GM18870 (cell line): ENCODE measurements around the gene MINDY4B.

Experiments
- ATAC-seq: cut with Tn5 transposase; IDR thresholded peaks from one replicate; pipeline ENCODE4 v1.9.1; 2021; ENCODE audit warnings: moderate library complexity; ENCODE audit not compliant: unreplicated experiment

Gene MINDY4B

GRCh38 chr3:150905339-150905738 lies at the start of gene MINDY4B:
MINDY4B (minus strand) TSS chr3:150905439; CDS start chr3:150905439, 0 bp downstream.
- ATAC-seq: no peak

DNA sequence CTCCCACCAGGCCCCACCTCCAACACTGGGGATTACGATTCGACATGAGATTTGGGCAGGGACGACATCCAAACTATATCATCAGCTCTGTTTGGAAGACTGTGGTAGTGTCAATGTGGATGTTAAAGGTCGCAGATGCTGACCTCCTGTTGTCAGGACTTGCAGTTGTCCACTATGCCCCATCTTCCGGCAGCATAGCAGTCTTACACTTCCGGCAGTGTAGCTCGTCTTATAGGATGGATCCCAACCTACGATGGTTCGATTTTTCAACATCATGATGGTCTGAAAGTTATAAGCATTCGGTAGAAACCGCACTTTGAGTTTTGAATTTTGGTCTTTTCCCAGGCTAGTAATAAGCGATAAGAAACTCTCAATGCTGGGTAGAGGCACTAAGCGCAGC lies 46.7 kb upstream of the MINDY4B start:
- ATAC-seq: no peak

- no peak for ATAC-seq
These were observed 40.2 kb upstream of the MINDY4B start for GRCh38 chr3:150945226-150946032.

DNA sequence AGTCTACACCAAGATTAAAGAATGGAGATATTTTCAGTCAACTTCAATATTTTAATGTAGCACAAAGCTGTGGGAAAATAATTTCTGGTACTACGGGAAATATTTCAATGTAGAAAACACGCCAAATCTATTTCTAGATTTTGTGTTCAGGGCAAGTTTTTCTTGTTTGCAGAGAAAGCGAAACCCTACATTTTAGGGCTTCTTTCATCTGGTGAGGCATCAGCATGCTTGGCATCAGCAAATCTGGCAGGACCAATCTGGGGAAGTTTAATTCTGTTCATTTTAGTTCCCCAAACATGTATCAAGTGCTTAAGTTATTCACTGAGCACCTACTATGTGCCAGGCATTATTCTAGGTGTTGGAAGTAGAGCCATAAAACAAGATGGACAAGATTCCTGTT lies 37.0 kb upstream of the MINDY4B start:
- no peak for ATAC-seq

DNA sequence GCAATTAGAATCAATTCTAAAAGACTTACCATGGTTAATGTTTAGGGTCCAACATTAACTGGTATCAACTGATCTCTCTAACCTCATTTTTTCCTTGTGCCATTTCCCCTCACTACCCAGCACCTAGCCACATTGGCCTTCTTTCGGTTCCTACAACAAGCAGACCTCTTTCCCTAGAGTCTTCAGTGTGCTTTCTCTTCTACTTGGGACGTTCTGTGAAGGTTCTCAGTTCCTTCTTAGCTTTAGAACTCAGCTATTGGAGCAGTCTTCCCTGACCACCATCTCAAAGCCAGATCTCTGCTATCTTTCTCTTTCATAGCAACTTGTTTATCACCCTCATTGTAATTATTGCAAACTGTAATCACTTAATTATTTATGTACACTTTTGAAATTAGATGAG lies 31.5 kb upstream of the MINDY4B start:
- ATAC-seq: peak; percentile 75

DNA sequence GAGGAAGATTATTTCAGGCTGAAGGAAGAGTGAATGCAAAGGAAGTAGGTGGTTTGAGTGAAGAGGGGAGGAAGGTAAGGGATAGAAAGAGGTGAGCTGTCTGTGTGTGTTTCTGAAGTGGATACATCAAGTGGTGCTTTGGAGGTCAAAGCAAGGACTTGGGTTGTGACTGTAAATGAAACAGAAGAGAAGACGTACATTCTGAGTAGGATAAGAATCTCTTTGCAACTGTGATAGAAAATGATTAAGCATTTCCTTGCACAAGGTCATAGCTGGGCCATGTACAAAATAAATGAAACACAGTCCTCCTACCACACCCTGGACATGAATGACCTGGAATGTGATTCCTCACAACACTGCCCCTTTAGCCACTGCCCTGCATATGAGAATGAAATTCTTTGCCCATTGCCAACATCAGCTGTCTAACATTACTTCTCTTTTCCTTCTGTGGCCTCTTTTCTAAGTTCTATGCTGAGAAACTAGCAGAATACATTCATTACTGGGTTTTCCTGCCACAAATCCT lies 28.3 kb upstream of the MINDY4B start:
- no peak for ATAC-seq

GRCh38 chr3:150931745-150932144 lies 26.5 kb upstream of the MINDY4B start:
- no peak for ATAC-seq

DNA sequence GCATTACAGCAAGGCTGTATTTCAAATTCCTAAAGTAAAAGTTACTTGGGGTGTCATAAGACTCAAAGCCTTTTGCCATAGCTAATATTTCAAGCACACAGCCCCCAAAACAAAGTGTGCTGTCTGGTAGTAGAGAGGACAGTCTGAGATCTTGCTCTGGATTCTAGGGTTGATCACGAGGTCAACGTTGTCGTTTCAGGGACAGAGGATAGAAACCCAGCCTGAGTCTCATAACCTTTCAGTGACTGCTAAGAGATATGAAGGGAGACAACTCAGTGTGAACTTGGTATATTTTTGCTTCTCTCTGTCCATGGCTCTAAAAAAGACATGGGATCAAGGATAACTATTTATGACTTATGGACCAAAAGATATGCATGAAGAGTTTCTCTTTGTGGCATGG lies 25.6 kb upstream of the MINDY4B start:
- no peak for ATAC-seq

DNA sequence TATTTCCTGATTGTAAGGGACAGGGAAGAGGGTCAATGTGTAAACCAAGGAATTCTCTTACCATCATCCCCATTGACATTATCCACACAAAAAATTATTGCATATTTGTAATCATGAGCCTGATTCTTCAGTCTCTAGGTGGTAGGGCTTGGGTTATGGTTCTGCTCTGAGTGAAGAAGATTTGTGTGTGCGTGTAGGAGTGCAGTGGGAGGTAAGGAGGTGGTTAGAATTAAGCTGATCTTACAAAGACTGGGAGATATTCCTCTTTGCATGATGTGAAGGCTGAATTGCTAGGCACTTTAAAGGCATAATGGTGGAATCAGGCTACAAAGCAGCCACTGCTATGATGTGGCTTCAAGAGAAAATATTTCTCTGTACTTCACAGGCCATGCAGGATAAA lies 23.0 kb upstream of the MINDY4B start:
- ATAC-seq: no peak

DNA sequence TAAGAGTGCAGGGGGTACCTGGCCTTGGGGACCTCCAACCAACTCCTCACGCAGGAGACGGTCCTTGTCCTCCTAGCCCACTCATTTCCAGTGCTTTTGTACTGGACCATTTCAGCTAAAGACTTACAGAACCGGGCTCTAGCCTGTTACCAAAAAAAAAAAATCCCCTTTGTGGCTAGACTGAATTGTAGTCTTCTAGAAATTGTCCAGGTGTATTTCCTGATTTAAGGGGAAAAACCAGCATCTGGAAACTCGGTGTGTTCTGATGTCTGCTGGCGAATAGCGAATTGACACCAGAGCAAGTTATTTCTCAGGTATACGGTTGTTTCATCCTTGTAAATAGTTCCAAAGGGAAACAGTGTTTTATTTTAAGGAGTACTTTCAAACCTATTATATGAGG lies 21.1 kb upstream of the MINDY4B start:
- no peak for ATAC-seq

DNA sequence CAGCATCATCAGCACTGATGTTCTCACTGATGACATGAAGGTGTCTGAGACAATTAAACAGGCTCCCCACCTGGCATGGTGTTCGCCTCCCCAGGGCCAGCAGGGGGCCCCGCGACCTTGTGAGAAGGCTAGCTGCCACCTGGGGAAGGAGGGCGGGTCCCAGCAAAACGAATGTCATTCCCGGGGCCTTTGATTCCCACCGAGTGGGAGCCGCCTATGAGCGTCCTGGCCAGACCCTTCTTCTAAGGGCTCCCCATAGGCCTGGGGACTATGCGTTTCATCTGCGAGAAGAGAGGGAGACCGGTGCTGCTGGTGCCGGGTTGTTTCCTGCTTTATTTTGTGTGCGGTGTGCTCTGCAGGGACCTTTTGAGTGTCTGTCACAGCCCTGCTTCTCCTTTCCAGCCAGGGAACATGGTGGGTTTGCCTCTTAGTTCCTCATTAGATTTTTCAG lies 20.5 kb upstream of the MINDY4B start:
- ATAC-seq: no peak

DNA sequence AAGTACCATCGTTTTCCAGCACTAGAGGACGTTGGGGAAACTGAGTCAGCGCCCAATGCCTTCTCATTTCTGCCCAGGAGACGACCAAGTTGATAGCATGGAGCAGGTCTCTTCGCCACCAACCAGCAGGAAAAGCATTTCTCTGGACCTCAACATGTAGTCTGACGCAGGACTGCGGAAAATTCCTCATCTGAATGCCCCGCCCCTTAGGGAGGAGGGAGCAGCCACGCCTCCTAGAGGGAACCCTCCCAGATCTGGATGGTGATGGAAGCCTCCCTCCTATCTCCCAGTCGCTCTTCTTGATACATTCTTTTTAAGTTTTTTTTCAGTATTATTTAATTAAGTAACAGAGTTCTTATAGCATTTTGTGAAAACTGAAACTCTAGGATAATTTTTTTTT lies 17.4 kb upstream of the MINDY4B start:
- ATAC-seq: no peak

DNA sequence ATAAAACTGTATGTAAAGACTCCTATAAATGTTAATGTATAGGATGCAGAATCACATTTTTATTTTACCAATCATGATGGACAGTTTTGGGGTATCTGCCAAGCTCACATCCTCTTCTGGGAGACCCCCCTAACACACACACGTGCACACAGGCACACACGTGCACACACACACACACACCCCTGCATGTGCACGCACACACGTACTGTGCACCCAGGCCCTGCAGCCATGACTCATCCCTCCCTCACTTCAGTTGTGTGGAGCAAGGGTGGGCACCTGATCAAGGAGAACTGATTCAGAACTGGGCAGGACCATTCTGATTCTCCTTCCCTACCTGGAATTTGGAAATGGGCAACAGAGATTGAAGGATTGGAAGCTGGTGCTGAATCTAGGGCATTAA lies 16.0 kb upstream of the MINDY4B start:
- ATAC-seq: no peak

- ATAC-seq: no peak
These were observed 15.0 kb upstream of the MINDY4B start for GRCh38 chr3:150920236-150920635.

GRCh38 chr3:150917951-150918350 lies 12.7 kb upstream of the MINDY4B start:
- ATAC-seq: no peak

GRCh38 chr3:150913133-150913922 lies 8.1 kb upstream of the MINDY4B start:
- ATAC-seq: no peak

DNA sequence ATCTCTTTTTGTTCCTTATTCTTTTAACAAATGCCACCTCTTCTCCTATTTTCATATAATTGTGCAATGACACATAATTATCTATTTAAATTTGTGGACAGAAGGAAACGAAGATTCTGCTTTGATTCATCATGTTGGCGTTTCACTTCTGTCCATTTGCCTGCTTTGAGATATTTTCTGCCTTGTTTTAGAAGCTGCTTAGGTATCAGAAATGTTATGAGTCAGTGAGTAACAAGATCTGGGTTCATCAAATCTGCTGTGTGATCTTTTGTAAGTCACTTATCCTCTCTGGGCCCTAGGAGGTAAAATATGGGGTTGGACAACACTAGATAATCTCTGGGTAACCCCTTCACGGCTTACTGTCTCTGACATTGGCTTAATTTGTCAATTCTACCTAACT lies 7.3 kb upstream of the MINDY4B start:
- ATAC-seq: peak; percentile 48

DNA sequence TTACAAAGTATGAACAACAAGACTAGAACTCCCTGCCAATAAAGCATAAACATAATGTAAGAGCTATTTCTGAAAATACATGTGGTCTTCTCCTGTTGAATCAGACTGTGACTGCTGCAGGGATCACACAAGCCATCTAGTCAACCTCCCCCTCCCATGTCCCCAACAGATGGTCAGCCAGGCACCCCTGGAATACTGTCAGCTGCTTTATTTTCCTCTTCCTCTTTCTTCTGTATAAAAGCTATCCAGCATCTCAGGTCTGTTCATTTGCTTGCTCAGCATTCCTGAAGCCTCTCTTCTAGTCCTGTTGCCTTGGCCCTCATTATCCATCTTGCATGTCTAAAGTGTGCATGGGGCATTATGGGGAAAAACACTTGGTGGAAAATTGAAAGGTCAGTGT lies 6.5 kb upstream of the MINDY4B start:
- ATAC-seq: no peak

DNA sequence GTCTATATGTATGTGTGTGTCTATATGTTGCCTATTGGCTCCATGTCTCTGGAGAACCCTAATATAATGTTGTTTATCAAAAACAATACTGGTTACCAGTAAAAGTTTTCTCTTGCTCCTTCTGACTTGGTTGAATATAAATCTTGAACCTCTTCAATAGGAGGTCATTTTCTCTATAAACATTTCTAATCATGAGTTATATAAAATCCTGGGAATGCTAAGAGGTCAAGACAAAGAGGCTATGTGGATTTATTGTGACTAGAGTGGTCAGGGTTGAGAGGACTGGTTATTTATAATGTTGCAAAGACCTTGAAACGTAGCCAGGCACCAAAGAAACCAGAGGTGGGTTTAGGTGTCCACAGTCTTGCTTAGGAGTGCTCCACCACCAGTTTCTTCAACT lies 1.2 kb upstream of the MINDY4B start:
- no peak for ATAC-seq

- no peak for ATAC-seq
These were observed 507 bp upstream of the MINDY4B start for GRCh38 chr3:150905746-150906145.

GRCh38 chr3:150902988-150903387 lies 2.3 kb downstream of the MINDY4B start:
- no peak for ATAC-seq

DNA sequence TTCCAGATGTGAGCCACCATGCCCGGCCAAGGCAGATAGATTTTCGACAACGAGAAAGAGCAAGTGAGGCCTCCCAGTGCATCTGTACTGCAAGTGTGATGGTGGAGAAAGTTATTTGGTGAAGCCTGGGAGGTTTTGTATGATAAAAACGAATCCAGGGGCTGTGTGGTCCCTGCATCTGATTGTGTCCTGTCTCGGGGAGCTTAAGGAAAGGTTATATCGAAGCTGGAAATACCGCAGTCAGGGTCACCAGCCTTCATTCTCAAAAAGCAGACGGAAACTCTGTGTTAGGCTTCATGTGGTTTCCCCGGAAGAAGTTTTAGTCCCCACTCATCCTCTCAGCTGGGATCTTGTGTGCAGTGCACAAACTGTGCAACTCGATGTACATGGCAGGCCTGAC lies 3.4 kb downstream of the MINDY4B start:
- ATAC-seq: no peak
